Chondrocyte (in vitro differentiated cells): ENCODE results near the gene CDC42EP4. TPM values are rescaled to one million over a fixed set of nuclear protein-coding genes. Genes with fewer than 3 reads are reported as not detected.
A peak's percentile ranks its signal among the peaks of the same experiment; 100 is the strongest.

Experiments
- DNase-seq: peaks from one replicate; pipeline ENCODE4 v3.0.0; 2021; ENCODE audit warnings: mixed read lengths, low spot score
- H3K27ac Mint-ChIP-seq: one replicate; pipeline ENCODE4 v1.8.0; 2021; ENCODE audit warnings: mild to moderate bottlenecking, moderate library complexity, mixed read lengths; ENCODE audit not compliant: unreplicated experiment
- H3K27me3 Mint-ChIP-seq: 2 replicates; pipeline ENCODE4 v1.8.0; 2021; ENCODE audit warnings: low read depth, mixed read lengths
- H3K36me3 Mint-ChIP-seq: 2 replicates; pipeline ENCODE4 v1.8.0; 2021; ENCODE audit warnings: low read depth, mixed read lengths
- H3K4me1 Mint-ChIP-seq: 2 replicates; pipeline ENCODE4 v1.8.0; 2021; ENCODE audit warnings: low read depth, mild to moderate bottlenecking, mixed read lengths
- H3K4me3 Mint-ChIP-seq: one replicate; pipeline ENCODE4 v1.8.0; 2021; ENCODE audit warnings: mild to moderate bottlenecking, moderate library complexity, mixed read lengths; ENCODE audit not compliant: unreplicated experiment
- H3K9me3 Mint-ChIP-seq: 2 replicates; pipeline ENCODE4 v1.8.0; 2021; ENCODE audit warnings: low read depth, mixed read lengths
- total RNA-seq: library from RNA; stranded (reverse); gene quantifications from 3 replicates; pipeline ENCODE4 v1.2.1, GENCODE V29; 2021
- TF ChIP-seq, protein P1 (sequence below): fragments of 200-600 bp; sonication (generic); IDR thresholded peaks from 2 replicates; pipeline ENCODE4 v1.5.0; 2021; ENCODE audit warnings: antibody characterized with exemption, mild to moderate bottlenecking, moderate library complexity

CDC42EP4 gene
- total RNA-seq, 1 donor from 2014 or later: 10.5 TPM

- Mint-ChIP-seq H3K27me3 (no peaks in the 10 kb centered on the region), H3K4me1 (peaks cover 60% of the 10 kb centered on the region), H3K4me3 (no peak overlapping the region), H3K9me3 (no peaks in the 10 kb centered on the region), H3K27ac (peak overlapping the region; percentile 55), H3K36me3 (no peaks in the 10 kb centered on the region)
- TF ChIP-seq, protein P1, sequence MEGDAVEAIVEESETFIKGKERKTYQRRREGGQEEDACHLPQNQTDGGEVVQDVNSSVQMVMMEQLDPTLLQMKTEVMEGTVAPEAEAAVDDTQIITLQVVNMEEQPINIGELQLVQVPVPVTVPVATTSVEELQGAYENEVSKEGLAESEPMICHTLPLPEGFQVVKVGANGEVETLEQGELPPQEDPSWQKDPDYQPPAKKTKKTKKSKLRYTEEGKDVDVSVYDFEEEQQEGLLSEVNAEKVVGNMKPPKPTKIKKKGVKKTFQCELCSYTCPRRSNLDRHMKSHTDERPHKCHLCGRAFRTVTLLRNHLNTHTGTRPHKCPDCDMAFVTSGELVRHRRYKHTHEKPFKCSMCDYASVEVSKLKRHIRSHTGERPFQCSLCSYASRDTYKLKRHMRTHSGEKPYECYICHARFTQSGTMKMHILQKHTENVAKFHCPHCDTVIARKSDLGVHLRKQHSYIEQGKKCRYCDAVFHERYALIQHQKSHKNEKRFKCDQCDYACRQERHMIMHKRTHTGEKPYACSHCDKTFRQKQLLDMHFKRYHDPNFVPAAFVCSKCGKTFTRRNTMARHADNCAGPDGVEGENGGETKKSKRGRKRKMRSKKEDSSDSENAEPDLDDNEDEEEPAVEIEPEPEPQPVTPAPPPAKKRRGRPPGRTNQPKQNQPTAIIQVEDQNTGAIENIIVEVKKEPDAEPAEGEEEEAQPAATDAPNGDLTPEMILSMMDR: no peak
- DNase-seq: no peak
These were observed 4.7 kb downstream of the CDC42EP4 start for GRCh38 chr17:73307130-73307529.

DNA sequence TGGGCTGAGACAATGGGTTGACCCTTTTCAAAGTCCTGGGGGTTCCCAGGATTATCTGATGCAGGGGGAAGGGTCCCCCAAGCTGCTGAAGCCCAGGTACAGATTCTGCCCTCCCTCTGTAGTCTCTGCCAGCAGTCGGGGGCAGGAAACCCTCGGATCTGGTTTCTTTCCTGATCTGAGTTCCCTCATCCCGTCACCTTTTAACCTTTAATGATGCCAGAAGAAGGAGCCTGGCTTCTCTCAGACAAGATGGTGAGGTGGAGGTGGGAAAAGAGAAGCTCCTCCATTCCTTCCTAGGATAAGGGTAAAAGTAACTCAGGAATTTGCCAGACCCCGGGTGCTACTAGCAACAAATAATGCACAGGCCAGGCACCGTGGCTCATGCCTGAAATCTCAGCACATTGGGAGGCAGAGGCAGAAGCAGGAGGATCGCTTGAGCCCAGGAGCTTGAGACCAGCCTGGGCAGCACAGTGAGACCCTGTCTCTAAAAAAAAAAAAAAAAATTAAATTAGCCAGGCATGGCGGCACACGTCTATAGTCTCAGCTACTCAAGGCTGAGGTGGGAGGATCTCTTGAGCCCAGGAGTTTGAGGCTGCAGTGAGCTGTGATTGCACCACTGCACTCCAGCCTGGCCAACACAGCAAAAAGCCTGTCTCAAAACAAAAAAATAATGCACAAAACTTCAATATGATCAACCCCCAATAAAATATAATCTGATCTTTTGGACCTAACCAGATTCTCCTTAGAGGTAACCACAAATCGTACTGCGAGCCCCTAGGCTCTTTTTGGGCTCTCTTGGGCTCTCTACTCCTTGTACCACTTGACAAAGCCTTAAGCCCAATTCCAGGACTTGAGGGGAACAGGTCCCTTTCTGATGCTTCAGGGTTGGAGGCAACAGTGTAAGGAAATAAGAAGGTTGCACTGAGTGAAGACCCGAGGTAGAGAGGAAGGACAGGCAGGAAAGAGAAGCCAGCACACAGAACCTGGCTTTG, 5.7 kb downstream of the CDC42EP4 start:
- Mint-ChIP-seq H3K36me3 (no peaks in the 10 kb centered on the region), H3K9me3 (no peaks in the 10 kb centered on the region), H3K27me3 (no peaks in the 10 kb centered on the region), H3K27ac (peak overlapping the region; percentile 98), H3K4me3 (no peak overlapping the region), H3K4me1 (peaks cover 60% of the 10 kb centered on the region)
- TF ChIP-seq, protein P1: no peak
- DNase-seq: no peak

DNA sequence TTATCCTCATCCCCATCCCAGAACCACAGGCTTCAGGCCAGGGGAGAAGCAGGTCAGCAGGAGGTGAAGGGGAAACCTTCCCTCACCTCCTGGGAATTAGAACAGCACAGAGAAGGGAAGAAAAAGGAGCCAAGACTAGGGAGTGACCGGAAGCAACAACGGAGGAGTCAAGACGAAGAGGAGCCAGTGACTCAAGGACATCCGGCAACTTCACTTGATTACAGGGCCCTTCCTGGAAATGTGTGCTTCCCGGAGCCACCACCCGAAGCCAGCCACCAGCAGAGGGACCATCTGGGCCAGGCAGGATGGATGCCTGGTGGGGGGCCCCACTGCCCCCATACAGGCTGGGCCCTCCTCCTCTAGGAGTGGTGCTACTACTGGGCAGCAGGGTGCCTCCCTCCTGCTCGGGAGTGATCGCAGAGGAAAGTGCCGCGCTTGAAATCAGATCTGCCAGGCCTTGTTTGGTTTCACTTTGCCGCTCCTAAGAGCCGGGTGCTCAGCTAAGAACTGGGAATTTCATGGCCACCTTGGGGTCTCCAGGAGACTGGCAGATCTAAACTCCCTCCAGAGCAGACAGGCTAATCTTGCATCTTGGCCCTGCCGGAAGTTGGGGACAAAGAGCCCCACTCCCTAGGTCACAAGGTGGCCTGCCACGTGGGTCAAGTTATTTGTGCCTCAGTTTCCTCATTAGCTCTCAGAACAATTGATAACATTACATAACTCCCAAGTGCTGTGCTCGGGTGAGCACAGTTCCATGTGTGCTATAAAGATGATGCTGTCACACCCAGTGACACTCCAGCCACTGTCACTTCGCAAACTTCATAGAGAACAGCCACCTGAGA, 6.6 kb downstream of the CDC42EP4 start:
- Mint-ChIP-seq H3K9me3 (no peaks in the 10 kb centered on the region), H3K27me3 (no peaks in the 10 kb centered on the region), H3K4me3 (peak overlapping the region; percentile 66), H3K36me3 (no peaks in the 10 kb centered on the region), H3K27ac (peak overlapping the region; percentile 98), H3K4me1 (peaks cover 60% of the 10 kb centered on the region)
- DNase-seq: no peak
- TF ChIP-seq, protein P1: peak; percentile 72

- H3K27me3 Mint-ChIP-seq: no peaks in the 10 kb centered on the region
- DNase-seq: no peak
- H3K36me3 Mint-ChIP-seq: no peaks in the 10 kb centered on the region
- no peaks in the 10 kb centered on the region for H3K9me3 Mint-ChIP-seq
- TF ChIP-seq, protein P1: no peak
- peak overlapping the region; percentile 66 for H3K4me3 Mint-ChIP-seq
- peaks cover 57% of the 10 kb centered on the region for H3K4me1 Mint-ChIP-seq
- peak overlapping the region; percentile 98 for H3K27ac Mint-ChIP-seq
These were observed 7.4 kb downstream of the CDC42EP4 start for GRCh38 chr17:73304438-73304837.

GRCh38 chr17:73302189-73302588, 9.6 kb downstream of the CDC42EP4 start:
- Mint-ChIP-seq H3K36me3 (no peaks in the 10 kb centered on the region), H3K27me3 (no peaks in the 10 kb centered on the region), H3K9me3 (no peaks in the 10 kb centered on the region), H3K27ac (no peak overlapping the region), H3K4me1 (peaks cover 53% of the 10 kb centered on the region), H3K4me3 (no peak overlapping the region)
- DNase-seq: no peak
- TF ChIP-seq, protein P1: no peak
